Neural cell (in vitro differentiated cells): ENCODE results near the gene CLEC16A. TPM values are rescaled to one million over a fixed set of nuclear protein-coding genes. Genes with fewer than 3 reads are reported as not detected.

Experiments used
- H2AFZ ChIP-seq: fragments of 200-600, 300-800 bp; sonication (generic), shearing (Covaris generic); 2 replicates; pipeline ENCODE4 v1.6.0; 2014; ENCODE audit warnings: low read depth, mild to moderate bottlenecking, antibody characterized with exemption, low read length, moderate library complexity
- H3F3A ChIP-seq: fragments of 200-600 bp; shearing (Covaris generic); 2 replicates; pipeline ENCODE4 v1.6.1; 2016; ENCODE audit warnings: mild to moderate bottlenecking, moderate library complexity, mixed read lengths, antibody characterized with exemption, low read length; ENCODE audit not compliant: insufficient read depth, poor library complexity, severe bottlenecking
- H3K27ac ChIP-seq: fragments of 200-600, 300-800 bp; sonication (generic), shearing (Covaris generic); 2 replicates; pipeline ENCODE4 v1.5.1; 2014; ENCODE audit warnings: mild to moderate bottlenecking, low read length, moderate library complexity
- H3K27me3 ChIP-seq: fragments of 300-800, 200-600 bp; sonication (generic), shearing (Covaris generic); 2 replicates; pipeline ENCODE4 v1.6.0; 2014; ENCODE audit warnings: mild to moderate bottlenecking, low read depth, low read length, moderate library complexity; ENCODE audit not compliant: insufficient read depth
- H3K36me3 ChIP-seq: fragments of 300-800, 200-600 bp; sonication (generic), shearing (Covaris generic); 2 replicates; pipeline ENCODE4 v1.5.1; 2014; ENCODE audit warnings: mild to moderate bottlenecking, antibody characterized with exemption, low read length, moderate library complexity; ENCODE audit not compliant: insufficient read depth
- H3K4me2 ChIP-seq: fragments of 300-800, 200-600 bp; sonication (generic), shearing (Covaris generic); 2 replicates; pipeline ENCODE4 v1.6.0; 2014; ENCODE audit warnings: mild to moderate bottlenecking, low read length
- H3K4me3 ChIP-seq: fragments of 300-800, 200-600 bp; sonication (generic), shearing (Covaris generic); 2 replicates; pipeline ENCODE4 v1.5.1; 2014; ENCODE audit warnings: mild to moderate bottlenecking, low read length, moderate library complexity
- H3K79me2 ChIP-seq: fragments of 200-600 bp; shearing (Covaris generic); replicated peaks from 2 replicates; pipeline ENCODE4 v1.6.0; 2014; ENCODE audit warnings: mild to moderate bottlenecking, low read length, moderate library complexity; ENCODE audit not compliant: insufficient read depth
- H3K9ac ChIP-seq: fragments of 300-800, 200-600 bp; sonication (generic), shearing (Covaris generic); 2 replicates; pipeline ENCODE4 v1.6.1; 2016; ENCODE audit warnings: mild to moderate bottlenecking, low read length, mixed read lengths
- H3K9me2 ChIP-seq: fragments of 200-600 bp; shearing (Covaris generic); 2 replicates; pipeline ENCODE4 v1.6.1; 2016; ENCODE audit warnings: mild to moderate bottlenecking, low read length, mixed read lengths; ENCODE audit not compliant: insufficient read depth
- H3K9me3 ChIP-seq: fragments of 200-600, 300-800 bp; sonication (generic), shearing (Covaris generic); 2 replicates; pipeline ENCODE4 v1.6.1; 2016; ENCODE audit warnings: mild to moderate bottlenecking, mixed run types, low read length, moderate library complexity, mixed read lengths
- H4K20me1 ChIP-seq: fragments of 200-600 bp; shearing (Covaris generic); 2 replicates; pipeline ENCODE4 v1.6.1; 2016; ENCODE audit warnings: mild to moderate bottlenecking, mixed run types; ENCODE audit not compliant: insufficient read depth
- EP300 ChIP-seq: fragments of 450-650 bp; conservative IDR thresholded peaks from 2 replicates; pipeline ENCODE4 v1.6.1; 2014; ENCODE audit warnings: antibody characterized with exemption, mild to moderate bottlenecking, moderate library complexity; ENCODE audit not compliant: poor library complexity, severe bottlenecking
- EZH2 ChIP-seq: fragments of 200-600, 300-800 bp; shearing (Covaris generic), sonication (generic); IDR thresholded peaks from 2 replicates; pipeline ENCODE4 v1.6.1; 2014; ENCODE audit warnings: antibody characterized with exemption, low read length, borderline replicate concordance, mild to moderate bottlenecking; ENCODE audit not compliant: insufficient read depth, poor library complexity, severe bottlenecking
- MXI1 ChIP-seq: fragments of 450-650 bp; conservative IDR thresholded peaks from 2 replicates; pipeline ENCODE4 v1.6.1; 2014; ENCODE audit warnings: antibody characterized with exemption, mild to moderate bottlenecking; ENCODE audit not compliant: poor library complexity, severe bottlenecking
- POLR2AphosphoS5 ChIP-seq: IDR thresholded peaks from 2 replicates; pipeline ENCODE4 v1.6.1; 2012
- RAD21 ChIP-seq: fragments of 450-650 bp; conservative IDR thresholded peaks from 2 replicates; pipeline ENCODE4 v1.6.1; 2014; ENCODE audit warnings: antibody characterized with exemption, mild to moderate bottlenecking, moderate library complexity
- REST ChIP-seq: IDR thresholded peaks from 2 replicates; pipeline ENCODE4 v1.6.1; 2012; ENCODE audit warnings: borderline replicate concordance
- SMC3 ChIP-seq: fragments of 450-650 bp; conservative IDR thresholded peaks from 2 replicates; pipeline ENCODE4 v1.6.1; 2014; ENCODE audit warnings: antibody characterized with exemption, mild to moderate bottlenecking, moderate library complexity; ENCODE audit not compliant: poor library complexity
- TAF1 ChIP-seq: IDR thresholded peaks from 2 replicates; pipeline ENCODE4 v1.6.1; 2012; ENCODE audit warnings: low read depth
- polyA plus RNA-seq: library from polyadenylated mRNA; depleted of rRNA; stranded (reverse); fragments of >200 nt; gene quantifications from 2 replicates; pipeline ENCODE4 v1.2.3, GENCODE V29; 2014
- TF ChIP-seq, protein P1 (sequence below): fragments of 450-650 bp; IDR thresholded peaks from 2 replicates; pipeline ENCODE4 v1.5.1; 2014; ENCODE audit warnings: antibody characterized with exemption, mild to moderate bottlenecking, moderate library complexity; ENCODE audit not compliant: poor library complexity, severe bottlenecking

The CLEC16A gene
- polyA plus RNA-seq, 1 donor from 2014 or later, result 11.1 TPM

- H2AFZ ChIP-seq, result no peak overlapping the region
- no peaks in the 10 kb centered on the region for H3K9me3 ChIP-seq
- H3K36me3 ChIP-seq, result no peaks in the 10 kb centered on the region
- H3K4me3 ChIP-seq, result peak overlapping the region; percentile 77
- no peak overlapping the region for H3K9ac ChIP-seq
- TF ChIP-seq TAF1, result no peak
- no peak for TF ChIP-seq REST
- no peak for TF ChIP-seq POLR2AphosphoS5
- no peak for TF ChIP-seq EZH2
- TF ChIP-seq SMC3, result no peak
- TF ChIP-seq MXI1, result no peak
- TF ChIP-seq, protein P1, sequence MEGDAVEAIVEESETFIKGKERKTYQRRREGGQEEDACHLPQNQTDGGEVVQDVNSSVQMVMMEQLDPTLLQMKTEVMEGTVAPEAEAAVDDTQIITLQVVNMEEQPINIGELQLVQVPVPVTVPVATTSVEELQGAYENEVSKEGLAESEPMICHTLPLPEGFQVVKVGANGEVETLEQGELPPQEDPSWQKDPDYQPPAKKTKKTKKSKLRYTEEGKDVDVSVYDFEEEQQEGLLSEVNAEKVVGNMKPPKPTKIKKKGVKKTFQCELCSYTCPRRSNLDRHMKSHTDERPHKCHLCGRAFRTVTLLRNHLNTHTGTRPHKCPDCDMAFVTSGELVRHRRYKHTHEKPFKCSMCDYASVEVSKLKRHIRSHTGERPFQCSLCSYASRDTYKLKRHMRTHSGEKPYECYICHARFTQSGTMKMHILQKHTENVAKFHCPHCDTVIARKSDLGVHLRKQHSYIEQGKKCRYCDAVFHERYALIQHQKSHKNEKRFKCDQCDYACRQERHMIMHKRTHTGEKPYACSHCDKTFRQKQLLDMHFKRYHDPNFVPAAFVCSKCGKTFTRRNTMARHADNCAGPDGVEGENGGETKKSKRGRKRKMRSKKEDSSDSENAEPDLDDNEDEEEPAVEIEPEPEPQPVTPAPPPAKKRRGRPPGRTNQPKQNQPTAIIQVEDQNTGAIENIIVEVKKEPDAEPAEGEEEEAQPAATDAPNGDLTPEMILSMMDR, result no peak
- no peak for TF ChIP-seq EP300
- TF ChIP-seq RAD21, result no peak
- no peaks in the 10 kb centered on the region for H4K20me1 ChIP-seq
- H3K27me3 ChIP-seq, result no peaks in the 10 kb centered on the region
- no peak overlapping the region for H3K4me2 ChIP-seq
- no peak overlapping the region for H3K27ac ChIP-seq
- no peaks in the 10 kb centered on the region for H3K9me2 ChIP-seq
- H3F3A ChIP-seq, result no peaks in the 10 kb centered on the region
- peaks cover 9% of the 10 kb centered on the region for H3K79me2 ChIP-seq
Measured at GRCh38 chr16:10937068-10937859, 7.1 kb upstream of the CLEC16A start.

DNA sequence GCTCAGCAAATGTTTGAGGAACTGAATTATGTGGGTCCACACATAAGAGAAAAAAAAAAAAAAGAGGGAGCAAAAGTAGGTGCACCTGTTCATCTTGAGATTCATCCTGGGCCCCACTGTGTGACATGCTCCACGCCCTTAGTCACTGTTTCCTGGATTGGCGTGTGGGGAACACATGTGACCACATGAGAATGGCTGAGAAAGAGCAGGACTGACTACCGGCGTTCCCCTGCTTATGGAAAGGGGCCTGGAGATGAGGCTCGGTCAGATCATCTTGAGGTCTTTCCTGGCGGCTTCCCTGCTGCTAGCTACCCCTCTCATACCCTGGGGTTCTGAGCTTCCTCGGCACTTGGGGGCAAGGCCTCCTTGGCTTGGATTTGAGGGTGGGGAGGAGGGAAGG lies 6.0 kb upstream of the CLEC16A start:
- Histone ChIP-seq H3K27me3 (no peaks in the 10 kb centered on the region), H3K4me3 (peak overlapping the region; percentile 77), H3K9me3 (no peaks in the 10 kb centered on the region), H3K27ac (no peak overlapping the region), H2AFZ (no peak overlapping the region), H3K9ac (no peak overlapping the region), H3K79me2 (peaks cover 9% of the 10 kb centered on the region), H3K9me2 (no peaks in the 10 kb centered on the region), H3K36me3 (no peaks in the 10 kb centered on the region), H4K20me1 (no peaks in the 10 kb centered on the region), H3K4me2 (no peak overlapping the region), H3F3A (no peaks in the 10 kb centered on the region)
- no peak for TF ChIP-seq EZH2
- TF ChIP-seq, protein P1, result no peak
- no peak for TF ChIP-seq RAD21
- no peak for TF ChIP-seq SMC3
- TF ChIP-seq POLR2AphosphoS5, result no peak
- no peak for TF ChIP-seq MXI1
- TF ChIP-seq TAF1, result no peak
- TF ChIP-seq EP300, result no peak
- TF ChIP-seq REST, result no peak
